Lower leg skin (tissue), 3 donors: Measurements from ENCODE around the gene GOLGA8S.

Source experiments
- POLR2A ChIP-seq, 2 donors: fragments of 450-650 bp; IDR thresholded peaks; one replicate each; pipeline ENCODE4 v1.6.1; 2016 to 2017; ENCODE audit warnings: antibody characterized with exemption in 2 of 2, mild to moderate bottlenecking in 1 of 2, moderate library complexity in 1 of 2
- TF ChIP-seq, protein P1 (sequence below), 3 donors: fragments of 450-650 bp; IDR thresholded peaks; one replicate each; pipeline ENCODE4 v1.5.1; 2016; ENCODE audit warnings: antibody characterized with exemption in 3 of 3, mild to moderate bottlenecking in 3 of 3, moderate library complexity in 2 of 3

- TF ChIP-seq, protein P1, sequence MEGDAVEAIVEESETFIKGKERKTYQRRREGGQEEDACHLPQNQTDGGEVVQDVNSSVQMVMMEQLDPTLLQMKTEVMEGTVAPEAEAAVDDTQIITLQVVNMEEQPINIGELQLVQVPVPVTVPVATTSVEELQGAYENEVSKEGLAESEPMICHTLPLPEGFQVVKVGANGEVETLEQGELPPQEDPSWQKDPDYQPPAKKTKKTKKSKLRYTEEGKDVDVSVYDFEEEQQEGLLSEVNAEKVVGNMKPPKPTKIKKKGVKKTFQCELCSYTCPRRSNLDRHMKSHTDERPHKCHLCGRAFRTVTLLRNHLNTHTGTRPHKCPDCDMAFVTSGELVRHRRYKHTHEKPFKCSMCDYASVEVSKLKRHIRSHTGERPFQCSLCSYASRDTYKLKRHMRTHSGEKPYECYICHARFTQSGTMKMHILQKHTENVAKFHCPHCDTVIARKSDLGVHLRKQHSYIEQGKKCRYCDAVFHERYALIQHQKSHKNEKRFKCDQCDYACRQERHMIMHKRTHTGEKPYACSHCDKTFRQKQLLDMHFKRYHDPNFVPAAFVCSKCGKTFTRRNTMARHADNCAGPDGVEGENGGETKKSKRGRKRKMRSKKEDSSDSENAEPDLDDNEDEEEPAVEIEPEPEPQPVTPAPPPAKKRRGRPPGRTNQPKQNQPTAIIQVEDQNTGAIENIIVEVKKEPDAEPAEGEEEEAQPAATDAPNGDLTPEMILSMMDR (IDR thresholded peaks at IDR 0.05), result no peak
- no peak for TF ChIP-seq POLR2A (IDR thresholded peaks at IDR 0.05)
Observed at GRCh38 chr15:23395832-23396231, 41.3 kb downstream of the GOLGA8S start.
